ENCODE results near the gene FERMT3. TPM values are rescaled to one million over a fixed set of nuclear protein-coding genes. Genes with fewer than 3 reads are reported as not detected.

FERMT3 gene
- total and polyA plus RNA-seq, 2 of the 8 experiments (the other 6 are each of a cell fraction or from before 2014, with no cell fraction given), result 1.4 to 3.7 TPM

DNA sequence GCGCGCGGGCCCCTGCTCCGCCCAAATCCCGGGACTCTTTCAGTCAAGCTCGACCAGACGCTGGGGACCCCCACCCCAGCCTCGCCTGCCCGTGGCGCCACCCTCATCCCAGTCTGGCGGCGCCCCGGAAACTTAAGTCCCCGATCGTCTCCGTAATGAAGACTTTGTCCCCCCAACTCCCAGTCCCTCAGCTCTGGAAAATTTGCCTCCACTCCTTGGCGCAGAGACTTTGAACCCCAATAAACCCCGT, 45.2 kb downstream of the FERMT3 start:
- Histone ChIP-seq H4K20me1 (replicated peaks in 1 of 2; ENCODE audit: control insufficient read depth in 1 of 2, insufficient read depth in 2 of 2, low read length in 2 of 2) (peaks cover 6 to 16% of the 10 kb centered on the region in 2 experiments), H4K8ac (ENCODE audit: extremely low read depth, insufficient read depth, low read length) (no peak overlapping the region), H3K4me3 (ENCODE audit: extremely low read depth in 1 of 4, insufficient read depth in 2 of 4, low read depth in 3 of 4, low read length in 4 of 4) (peak overlapping the region; percentile 73 to 86 (median 76)), H3K4me2 (ENCODE audit: insufficient read depth in 1 of 2, low read depth in 2 of 2, low read length in 2 of 2) (peak overlapping the region; percentile 73 to 88), H3K9ac (replicated peaks in 1 of 4; ENCODE audit: extremely low read depth in 1 of 4, low read depth in 3 of 4, low read length in 3 of 4) (peak overlapping the region; percentile 54 to 62 (median 60); a peak in 6 of 7 replicates), H3K36me3 (ENCODE audit: control insufficient read depth in 2 of 4, insufficient read depth in 4 of 4, low read length in 3 of 4) (peaks cover 8 to 24% (median 17%) of the 10 kb centered on the region in 4 experiments), H3K27ac (ENCODE audit: low read depth, low read length) (0 out of 2 replicates have a peak overlapping the region, but pooled peaks have one; percentile 22), H2BK20ac (ENCODE audit: low read length) (no peak overlapping the region), H3K23ac (ENCODE audit: insufficient read length) (no peak overlapping the region), H4K5ac (ENCODE audit: insufficient read length, low read depth, low read length) (no peak overlapping the region), H2BK5ac (ENCODE audit: low read depth, low read length) (no peak overlapping the region), H2BK12ac (ENCODE audit: low read depth, low read length) (no peak overlapping the region), H2AFZ (ENCODE audit: low read length) (no peak overlapping the region), H3K79me1 (ENCODE audit: low read depth, low read length) (peaks cover 2% of the 10 kb centered on the region; the same call in 1 of the 2 replicates), H3K27me3 (replicated peaks in 1 of 4; ENCODE audit: control insufficient read depth in 3 of 4, extremely low read depth in 1 of 4, insufficient read depth in 3 of 4, low read length in 3 of 4) (no peaks in the 10 kb centered on the region), H2AK5ac (ENCODE audit: low read depth, low read length) (no peak overlapping the region), H3K9me3 (ENCODE audit: insufficient read depth in 2 of 2, low read depth in 1 of 2, low read length in 1 of 2) (no peaks in the 10 kb centered on the region), H2BK120ac (replicated peaks; ENCODE audit: low read depth, low read length) (no peak overlapping the region), H3K4ac (replicated peaks; ENCODE audit: insufficient read length, low read depth, low read length) (no peak overlapping the region), H4K91ac (replicated peaks; ENCODE audit: insufficient read length, low read length) (no peak overlapping the region), H3K56ac (replicated peaks; ENCODE audit: insufficient read length, low read depth, low read length) (peak overlapping the region; percentile 9), H3K23me2 (ENCODE audit: low read depth, low read length) (peaks cover 13% of the 10 kb centered on the region), H3K79me2 (ENCODE audit: control insufficient read depth in 1 of 2, insufficient read depth in 2 of 2, low read length in 2 of 2) (peaks cover 0 to 23% of the 10 kb centered on the region in 2 experiments; a peak in 1 of 4 replicates), H3K4me1 (replicated peaks in 1 of 4; ENCODE audit: control insufficient read depth in 3 of 4, insufficient read depth in 4 of 4, low read length in 3 of 4) (peaks cover 0 to 40% (median 34%) of the 10 kb centered on the region in 4 experiments; a peak in 6 of 7 replicates), H3K14ac (ENCODE audit: insufficient read length) (no peak overlapping the region), H3K18ac (ENCODE audit: extremely low read depth, low read length) (0 out of 2 replicates have a peak overlapping the region, but pooled peaks have one; percentile 99), H2BK15ac (ENCODE audit: low read length) (no peak overlapping the region)
- DNase-seq (ENCODE audit: low read depth in 1 of 2, low spot score in 2 of 2) (no peak), FAIRE-seq (no peak)
- ChIA-PET POLR2A (ENCODE audit: partially characterized antibody) (interaction anchor here (0.9 to 13.1 kb wide), 14 partner anchors 9 to 1410 kb away, joined by 3 to 352 read pairs (median 8); partner anchors contain the start of genes DNAJC4, ESRRA, FKBP2 and NUDT22), CTCF (ENCODE audit: partially characterized antibody) (interaction anchor here (0.7 to 10.0 kb wide), 20 partner anchors 14 to 1659 kb away, joined by 3 to 102 read pairs (median 5); partner anchors contain the start of genes CATSPERZ, FERMT3, NUDT22 and TRPT1)
- TF ChIP-seq KDM4A (IDR thresholded peaks at IDR 0.05; ENCODE audit: low read depth, low read length, severe bottlenecking) (peak; percentile 25), SUZ12 (IDR thresholded peaks at IDR 0.05; ENCODE audit: low read length) (no peak), BCL11A (IDR thresholded peaks at IDR 0.05; ENCODE audit: low read depth in 2 of 2, low read length in 2 of 2) (no peak), SIN3A (conservative IDR thresholded peaks at IDR 0.05 in 1 of 2, IDR thresholded peaks at IDR 0.05 in 1 of 2; ENCODE audit: low read depth in 1 of 2, low read length in 2 of 2) (0 out of 4 replicates have a peak, but pooled peaks of 1 of the 2 experiments have one; percentile 51), SIRT6 (IDR thresholded peaks at IDR 0.05; ENCODE audit: low read length) (no peak), CHD1 (IDR thresholded peaks at IDR 0.05; ENCODE audit: low read depth, low read length) (no peak), SIX5 (IDR thresholded peaks at IDR 0.05; ENCODE audit: low read depth, low read length) (no peak)
- 4% methylated on average over 18 of the region's 18 CpGs; no CpG with 5 or more reads in 1 of the 2 experiments for WGBS, 2 experiments (ENCODE audit: extremely low coverage in 1 of 2, insufficient coverage in 1 of 2, insufficient read length in 1 of 2, insufficient replicate concordance in 2 of 2, low coverage in 1 of 2, low lambda C conversion rate in 2 of 2, missing lambda C conversion rate in 1 of 2)

Measured in H1 (cell line).